ENCODE results near the gene GAB3.

Gene GAB3

DNA sequence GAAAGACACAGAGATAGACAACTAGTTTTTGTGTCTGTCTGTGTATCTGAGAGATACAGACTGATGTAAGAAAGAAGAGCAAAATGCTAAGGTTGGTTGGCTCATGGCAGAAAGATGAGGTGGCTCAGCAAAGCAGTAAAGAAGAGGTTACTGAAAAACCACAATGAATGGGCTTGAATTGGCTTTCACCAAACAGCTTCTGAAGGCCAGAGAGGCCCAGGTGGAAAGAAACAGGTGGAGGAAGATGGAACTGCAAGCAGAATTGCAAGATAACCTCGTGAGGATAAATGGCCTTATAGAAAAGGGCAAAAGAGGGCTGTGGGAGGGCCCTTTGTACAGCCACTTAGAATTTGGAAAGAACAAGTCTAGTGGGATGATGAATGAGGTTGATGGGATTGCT, 39.6 kb downstream of the GAB3 start:
- TF ChIP-seq EZH2phosphoT487 (IDR thresholded peaks at IDR 0.05; ENCODE audit: borderline replicate concordance), result no peak
- TF ChIP-seq, protein P1, sequence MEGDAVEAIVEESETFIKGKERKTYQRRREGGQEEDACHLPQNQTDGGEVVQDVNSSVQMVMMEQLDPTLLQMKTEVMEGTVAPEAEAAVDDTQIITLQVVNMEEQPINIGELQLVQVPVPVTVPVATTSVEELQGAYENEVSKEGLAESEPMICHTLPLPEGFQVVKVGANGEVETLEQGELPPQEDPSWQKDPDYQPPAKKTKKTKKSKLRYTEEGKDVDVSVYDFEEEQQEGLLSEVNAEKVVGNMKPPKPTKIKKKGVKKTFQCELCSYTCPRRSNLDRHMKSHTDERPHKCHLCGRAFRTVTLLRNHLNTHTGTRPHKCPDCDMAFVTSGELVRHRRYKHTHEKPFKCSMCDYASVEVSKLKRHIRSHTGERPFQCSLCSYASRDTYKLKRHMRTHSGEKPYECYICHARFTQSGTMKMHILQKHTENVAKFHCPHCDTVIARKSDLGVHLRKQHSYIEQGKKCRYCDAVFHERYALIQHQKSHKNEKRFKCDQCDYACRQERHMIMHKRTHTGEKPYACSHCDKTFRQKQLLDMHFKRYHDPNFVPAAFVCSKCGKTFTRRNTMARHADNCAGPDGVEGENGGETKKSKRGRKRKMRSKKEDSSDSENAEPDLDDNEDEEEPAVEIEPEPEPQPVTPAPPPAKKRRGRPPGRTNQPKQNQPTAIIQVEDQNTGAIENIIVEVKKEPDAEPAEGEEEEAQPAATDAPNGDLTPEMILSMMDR (conservative IDR thresholded peaks at IDR 0.05; ENCODE audit: low read length), result no peak
- no peak overlapping the region for H3K4me2 ChIP-seq (ENCODE audit: low read depth, low read length, poor library complexity, severe bottlenecking)

DNA sequence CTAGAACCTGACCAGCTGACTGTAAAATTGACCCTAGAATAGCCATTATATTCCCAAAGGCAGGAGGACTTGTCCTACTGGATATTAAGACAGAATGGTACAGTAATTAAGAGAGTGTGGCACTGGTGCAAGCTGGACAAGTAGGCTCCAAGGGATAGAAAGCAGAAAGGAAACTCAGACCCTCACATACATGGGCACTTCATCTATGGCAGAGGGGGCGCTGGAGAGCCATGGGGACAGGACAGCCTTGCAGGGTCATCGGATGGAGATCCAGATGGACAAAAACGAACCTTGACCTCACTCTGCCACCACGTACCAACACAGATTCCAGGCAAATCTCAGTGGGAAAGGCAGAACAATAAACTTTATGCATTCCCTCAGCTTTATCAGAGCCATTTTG, 40.6 kb downstream of the GAB3 start:
- Histone ChIP-seq H3K4me3 (ENCODE audit: low read length, poor library complexity, severe bottlenecking) (no peak overlapping the region), H3K9ac (ENCODE audit: low read depth, low read length, poor library complexity, severe bottlenecking) (no peak overlapping the region), H4K20me1 (ENCODE audit: insufficient read depth, low read length, poor library complexity, severe bottlenecking) (no peaks in the 10 kb centered on the region), H3K9me2 (replicated peaks; ENCODE audit: low read depth, low read length) (no peaks in the 10 kb centered on the region), H3K9me3 (ENCODE audit: insufficient read depth, low read depth, low read length) (no peaks in the 10 kb centered on the region), H3K79me2 (ENCODE audit: insufficient read depth, low read length) (no peaks in the 10 kb centered on the region), H3K4me2 (ENCODE audit: low read depth, low read length, poor library complexity, severe bottlenecking) (no peak overlapping the region), H3K4me1 (ENCODE audit: insufficient read depth, low read length, poor library complexity, severe bottlenecking) (peaks cover 15% of the 10 kb centered on the region), H3K27me3 (ENCODE audit: insufficient read depth, low read length, poor library complexity, severe bottlenecking) (no peaks in the 10 kb centered on the region), H3K36me3 (ENCODE audit: insufficient read depth, low read length) (peaks cover 9% of the 10 kb centered on the region; the same call in 1 of the 2 replicates), H3F3A (ENCODE audit: low read depth) (no peaks in the 10 kb centered on the region), H2AFZ (ENCODE audit: low read length) (no peak overlapping the region)
- no peak for TF ChIP-seq EZH2phosphoT487 (IDR thresholded peaks at IDR 0.05; ENCODE audit: borderline replicate concordance)
- TF ChIP-seq, protein P1 (conservative IDR thresholded peaks at IDR 0.05; ENCODE audit: low read length), result no peak; the same call in 1 of the 2 replicates

More for the DNA sequence above, 39.6 kb downstream of the GAB3 start:
- Histone ChIP-seq H3K4me1 (ENCODE audit: insufficient read depth, low read length, poor library complexity, severe bottlenecking) (peaks cover 16% of the 10 kb centered on the region), H3K9ac (ENCODE audit: low read depth, low read length, poor library complexity, severe bottlenecking) (no peak overlapping the region), H3K79me2 (ENCODE audit: insufficient read depth, low read length) (no peaks in the 10 kb centered on the region), H3K4me3 (ENCODE audit: low read length, poor library complexity, severe bottlenecking) (no peak overlapping the region), H2AFZ (ENCODE audit: low read length) (no peak overlapping the region), H3F3A (ENCODE audit: low read depth) (no peaks in the 10 kb centered on the region), H3K9me3 (ENCODE audit: insufficient read depth, low read depth, low read length) (no peaks in the 10 kb centered on the region), H4K20me1 (ENCODE audit: insufficient read depth, low read length, poor library complexity, severe bottlenecking) (no peaks in the 10 kb centered on the region), H3K27me3 (ENCODE audit: insufficient read depth, low read length, poor library complexity, severe bottlenecking) (no peaks in the 10 kb centered on the region), H3K9me2 (replicated peaks; ENCODE audit: low read depth, low read length) (no peaks in the 10 kb centered on the region), H3K36me3 (ENCODE audit: insufficient read depth, low read length) (peaks cover 9% of the 10 kb centered on the region; the same call in 1 of the 2 replicates)

DNA sequence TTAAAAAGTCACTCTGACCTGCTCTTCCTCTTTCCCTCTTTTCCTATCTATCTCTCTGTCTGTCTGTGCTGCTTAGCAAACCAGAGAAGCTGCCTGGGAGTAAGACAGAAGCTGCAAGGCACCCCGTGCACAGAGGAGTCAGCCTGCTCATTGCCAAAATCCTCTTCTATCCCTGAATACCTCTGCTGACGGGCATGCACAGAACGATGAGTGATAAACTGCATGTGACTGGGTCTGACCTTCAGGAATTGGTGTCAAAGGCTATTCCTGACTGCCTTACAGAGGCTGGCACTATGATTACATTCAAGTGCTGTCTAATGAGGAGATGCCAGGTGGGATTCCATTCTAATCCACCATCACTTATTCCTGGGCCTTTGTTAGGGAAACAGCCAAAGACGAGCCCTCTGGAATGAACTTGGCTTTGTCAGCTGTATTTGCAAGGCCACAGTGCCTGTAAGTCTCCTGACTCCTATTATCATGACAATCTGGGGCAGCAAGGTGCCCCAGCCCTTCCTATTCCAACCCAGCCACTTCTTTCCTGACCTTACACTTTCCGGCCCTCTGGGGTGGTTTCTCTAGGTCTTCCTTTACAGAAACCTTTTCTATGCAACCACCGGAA, 52.1 kb downstream of the GAB3 start:
- Histone ChIP-seq H3K27me3 (ENCODE audit: insufficient read depth, low read length, poor library complexity, severe bottlenecking) (no peaks in the 10 kb centered on the region), H3K9ac (ENCODE audit: low read depth, low read length, poor library complexity, severe bottlenecking) (no peak overlapping the region), H3K4me2 (ENCODE audit: low read depth, low read length, poor library complexity, severe bottlenecking) (no peak overlapping the region), H3F3A (ENCODE audit: low read depth) (no peaks in the 10 kb centered on the region), H3K4me3 (ENCODE audit: low read length, poor library complexity, severe bottlenecking) (no peak overlapping the region), H3K79me2 (ENCODE audit: insufficient read depth, low read length) (no peaks in the 10 kb centered on the region), H3K9me2 (replicated peaks; ENCODE audit: low read depth, low read length) (no peaks in the 10 kb centered on the region), H4K20me1 (ENCODE audit: insufficient read depth, low read length, poor library complexity, severe bottlenecking) (no peaks in the 10 kb centered on the region), H2AFZ (ENCODE audit: low read length) (no peak overlapping the region), H3K4me1 (ENCODE audit: insufficient read depth, low read length, poor library complexity, severe bottlenecking) (peaks cover 10% of the 10 kb centered on the region), H3K36me3 (ENCODE audit: insufficient read depth, low read length) (peaks cover 8% of the 10 kb centered on the region; the same call in 1 of the 2 replicates), H3K9me3 (ENCODE audit: insufficient read depth, low read depth, low read length) (no peaks in the 10 kb centered on the region)
- no peak for TF ChIP-seq EZH2phosphoT487 (IDR thresholded peaks at IDR 0.05; ENCODE audit: borderline replicate concordance)
- TF ChIP-seq, protein P1 (conservative IDR thresholded peaks at IDR 0.05; ENCODE audit: low read length), result no peak

Data from Loucy (cell line).